Skeletal muscle cell (primary cell): ENCODE results near the gene PERM1.
"Not testable (repeated sequence)": the region's sequence is repeated elsewhere in the genome, so short reads cannot be mapped to it uniquely, and the experiment has no call there.

ENCODE experiments used
- DNase-seq: peaks from one replicate; pipeline ENCODE4 v3.0.0-alpha.2; 2010; ENCODE audit warnings: low read depth
- H3K4me3 ChIP-seq: 2 replicates; pipeline ENCODE4 v1.5.1; 2011; ENCODE audit warnings: low read depth, mild to moderate bottlenecking, control low read depth, low read length, moderate library complexity

The PERM1 gene

GRCh38 chr1:980602-981395 lies 1.1 kb downstream of the PERM1 start:
- no peak overlapping the region for H3K4me3 ChIP-seq
- DNase-seq, result no peak

GRCh38 chr1:980137-980571 lies 1.7 kb downstream of the PERM1 start:
- DNase-seq, result no peak
- H3K4me3 ChIP-seq, result no peak overlapping the region

- no peak for DNase-seq
- H3K4me3 ChIP-seq, result no peak overlapping the region
Measured at GRCh38 chr1:979744-980072, 2.2 kb downstream of the PERM1 start.

GRCh38 chr1:978835-979743 lies 2.8 kb downstream of the PERM1 start:
- no peak overlapping the region for H3K4me3 ChIP-seq
- no peak for DNase-seq

GRCh38 chr1:978069-978834 lies 3.6 kb downstream of the PERM1 start:
- no peak overlapping the region for H3K4me3 ChIP-seq
- DNase-seq, result no peak

- not testable (repeated sequence) for DNase-seq
Measured at GRCh38 chr1:976791-977190, 5.1 kb downstream of the PERM1 start.

GRCh38 chr1:975896-976683 lies 5.8 kb downstream of the PERM1 start:
- DNase-seq, result no peak
- peak overlapping the region; percentile 20 for H3K4me3 ChIP-seq

More at GRCh38 chr1:976791-977190, 5.1 kb downstream of the PERM1 start:
- not testable (repeated sequence) for H3K4me3 ChIP-seq

- DNase-seq, result no peak
- H3K4me3 ChIP-seq, result no peak overlapping the region
Measured at GRCh38 chr1:975365-975764, 6.5 kb downstream of the PERM1 start.

- H3K4me3 ChIP-seq, result no peak overlapping the region
- DNase-seq, result no peak
Measured at GRCh38 chr1:974687-975328, 7.1 kb downstream of the PERM1 start.

- DNase-seq, result no peak
- H3K4me3 ChIP-seq, result no peak overlapping the region
Measured at GRCh38 chr1:974293-974640, 7.6 kb downstream of the PERM1 start.

- no peak for DNase-seq
- no peak overlapping the region for H3K4me3 ChIP-seq
Measured at GRCh38 chr1:973459-974292, 8.2 kb downstream of the PERM1 start.

GRCh38 chr1:972726-973458 lies 9.0 kb downstream of the PERM1 start:
- no peak overlapping the region for H3K4me3 ChIP-seq
- no peak for DNase-seq

- no peak for DNase-seq
- H3K4me3 ChIP-seq, result no peak overlapping the region
Measured at GRCh38 chr1:971751-972506, 10.0 kb downstream of the PERM1 start.

- DNase-seq, result no peak
- no peak overlapping the region for H3K4me3 ChIP-seq
Measured at GRCh38 chr1:970973-971730, 10.7 kb downstream of the PERM1 start.

- DNase-seq, result no peak
- no peak overlapping the region for H3K4me3 ChIP-seq
Measured at GRCh38 chr1:970242-970972, 11.5 kb downstream of the PERM1 start.
